HG03378 (cell line): ENCODE data around the gene KRTAP12-4.
"Not testable (repeated sequence)": the region's sequence is repeated elsewhere in the genome, so short reads cannot be mapped to it uniquely, and the experiment has no call there.

ENCODE experiments used
- ATAC-seq: cut with Tn5 transposase; IDR thresholded peaks from one replicate; pipeline ENCODE4 v1.9.1; 2021; ENCODE audit warnings: mild to moderate bottlenecking, moderate library complexity; ENCODE audit not compliant: unreplicated experiment

Gene KRTAP12-4

GRCh38 chr21:44637018-44637850 is 17.2 kb downstream of the KRTAP12-4 start, which contains the start of gene KRTAP10-10:
KRTAP10-10 (plus strand) TSS chr21:44637356; CDS start chr21:44637418, 62 bp downstream.
- ATAC-seq = no peak

DNA sequence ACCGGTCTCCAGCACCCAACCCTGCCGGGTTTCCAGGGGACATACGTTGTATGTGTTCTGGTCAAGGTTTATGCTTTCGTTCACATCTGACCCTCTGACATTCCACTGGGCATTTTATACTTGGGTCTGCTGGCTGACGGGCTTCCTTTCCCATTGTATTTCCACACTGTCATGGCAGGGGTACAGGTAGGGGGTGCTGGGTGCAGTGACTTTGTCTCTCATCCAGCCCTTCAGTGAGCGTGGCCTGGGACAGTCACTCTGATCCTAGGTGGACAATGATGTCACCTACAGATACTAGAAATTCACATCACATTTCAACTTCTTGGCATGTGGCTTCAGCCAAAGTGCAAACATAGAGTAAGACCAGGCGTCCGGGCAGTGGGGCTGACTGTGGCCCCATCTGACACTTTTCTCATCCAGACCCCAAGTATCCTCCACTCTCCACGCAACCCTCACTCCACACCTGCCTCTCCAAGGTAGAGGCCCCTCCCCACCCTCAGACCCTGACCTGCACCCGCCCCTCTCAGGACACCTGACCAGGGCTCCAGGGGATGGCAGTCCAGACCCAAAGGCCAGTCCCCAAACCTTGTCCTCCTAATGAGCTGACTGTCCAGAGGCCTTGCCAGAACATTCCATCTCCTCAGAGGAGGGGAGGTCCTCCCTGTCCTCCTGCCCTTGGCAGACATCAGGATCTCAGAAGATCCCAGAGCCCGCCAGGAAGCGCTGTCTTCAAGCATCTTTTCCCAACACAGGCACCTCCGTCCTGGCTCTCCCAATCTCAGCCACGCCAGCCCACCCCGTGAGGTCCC is 18.0 kb downstream of the KRTAP12-4 start:
- no peak for ATAC-seq

GRCh38 chr21:44632067-44632466 is 22.4 kb downstream of the KRTAP12-4 start:
- no peak for ATAC-seq

DNA sequence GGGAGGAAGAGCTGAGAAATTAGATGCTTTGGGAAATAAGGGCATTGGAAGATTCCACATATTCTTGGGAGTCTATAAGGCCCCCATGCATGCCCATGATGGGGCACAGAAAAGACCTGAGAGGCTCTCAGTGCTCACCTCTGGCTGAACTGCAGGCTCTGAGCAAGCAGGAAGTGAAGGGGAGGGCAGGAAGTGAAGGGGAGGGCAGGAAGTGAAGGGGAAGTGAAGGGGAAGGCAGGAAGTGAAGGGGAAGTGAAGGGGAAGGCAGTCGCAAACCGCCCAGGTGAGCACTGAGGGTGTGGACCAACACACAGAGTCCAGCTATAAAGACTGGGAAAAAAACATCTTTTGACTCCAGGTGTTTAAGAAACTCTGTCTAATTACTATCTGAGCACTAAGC is 24.0 kb downstream of the KRTAP12-4 start:
- ATAC-seq = no peak

DNA sequence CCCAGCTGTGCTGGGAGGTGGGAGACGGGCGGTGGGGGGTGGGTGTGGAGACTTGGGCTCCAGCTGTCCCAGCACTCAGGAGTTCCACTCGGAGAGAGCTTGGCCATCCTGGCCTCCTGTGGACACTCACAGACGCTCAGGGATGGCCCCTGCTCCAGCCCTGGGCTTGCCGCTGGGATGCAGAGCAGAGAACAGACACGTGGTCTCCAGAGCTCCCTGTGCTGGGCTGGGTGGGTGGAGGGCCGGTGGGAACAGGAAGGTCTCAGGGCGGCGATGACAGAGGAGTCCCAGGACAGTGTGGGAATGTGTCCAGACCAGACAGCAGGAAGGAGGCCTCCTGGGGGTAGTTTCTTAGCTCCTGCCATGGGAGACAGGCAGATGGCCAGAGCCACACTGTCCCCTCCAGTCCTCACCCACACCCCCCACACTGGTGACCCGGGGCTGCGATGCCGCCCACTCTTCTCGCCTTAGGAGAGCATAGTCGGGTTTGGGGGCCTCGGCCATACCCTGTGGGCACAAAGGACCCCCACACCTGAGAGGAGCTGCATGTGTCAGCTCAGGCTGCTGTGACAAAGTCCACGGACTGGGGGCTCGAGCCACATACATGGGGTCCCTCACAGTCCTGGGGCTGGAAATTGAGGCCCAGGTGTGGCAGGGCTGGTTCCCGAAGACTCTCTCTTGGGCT is 25.6 kb downstream of the KRTAP12-4 start:
- ATAC-seq = no peak

GRCh38 chr21:44627831-44628233 is 26.6 kb downstream of the KRTAP12-4 start:
- ATAC-seq = not testable (repeated sequence)

DNA sequence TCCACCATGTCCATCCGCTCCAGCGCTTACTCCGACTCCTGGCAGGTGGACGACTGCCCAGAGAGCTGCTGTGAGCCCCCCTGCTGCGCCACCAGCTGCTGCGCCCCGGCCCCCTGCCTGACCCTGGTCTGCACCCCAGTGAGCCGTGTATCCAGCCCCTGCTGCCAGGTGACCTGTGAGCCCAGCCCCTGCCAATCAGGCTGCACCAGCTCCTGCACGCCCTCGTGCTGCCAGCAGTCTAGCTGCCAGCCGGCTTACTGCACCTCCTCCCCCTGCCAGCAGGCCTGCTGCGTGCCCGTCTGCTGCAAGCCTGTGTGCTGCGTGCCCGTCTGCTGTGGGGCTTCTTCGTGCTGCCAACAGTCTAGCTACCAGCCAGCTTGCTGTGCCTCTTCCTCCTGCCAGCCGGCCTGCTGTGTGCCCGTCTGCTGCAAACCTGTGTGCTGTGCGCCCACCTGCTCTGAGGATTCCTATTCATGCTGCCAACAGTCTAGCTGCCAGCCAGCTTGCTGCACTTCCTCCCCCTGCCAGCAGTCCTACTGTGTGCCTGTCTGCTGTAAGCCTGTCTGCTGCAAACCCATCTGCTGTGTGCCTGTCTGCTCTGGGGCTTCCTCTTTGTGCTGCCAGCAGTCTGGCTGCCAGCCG is 27.2 kb downstream of the KRTAP12-4 start:
- not testable (repeated sequence) for ATAC-seq

- ATAC-seq = no peak
Measured at GRCh38 chr21:44626673-44627143, 27.8 kb downstream of the KRTAP12-4 start, which contains the start of gene KRTAP10-9. KRTAP10-9 (plus strand) TSS chr21:44627093; CDS start chr21:44627172, 79 bp downstream.

GRCh38 chr21:44626262-44626661 is 28.2 kb downstream of the KRTAP12-4 start:
- no peak for ATAC-seq

- no peak for ATAC-seq
Measured at GRCh38 chr21:44625756-44626155, 28.7 kb downstream of the KRTAP12-4 start.

- ATAC-seq = no peak
Measured at GRCh38 chr21:44623575-44623974, 30.9 kb downstream of the KRTAP12-4 start.

DNA sequence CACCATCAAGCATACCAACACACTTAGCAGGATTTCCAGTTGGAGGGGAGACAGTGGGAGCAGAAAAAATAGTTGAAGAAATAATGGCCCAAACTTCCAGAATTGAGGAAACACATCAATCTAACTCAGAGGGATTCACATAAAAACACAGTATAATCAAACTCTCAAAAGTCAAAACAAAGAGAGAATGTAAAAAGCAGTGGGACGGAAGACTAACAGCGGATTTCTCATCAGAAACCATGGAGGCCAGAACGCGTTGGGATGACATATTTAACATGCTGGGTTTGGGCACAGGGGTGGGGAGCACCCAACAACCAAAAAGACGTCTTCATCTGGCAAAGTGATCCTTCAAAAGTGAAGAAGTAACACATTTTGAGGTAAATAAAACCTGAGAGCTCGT is 34.6 kb downstream of the KRTAP12-4 start:
- ATAC-seq = no peak

DNA sequence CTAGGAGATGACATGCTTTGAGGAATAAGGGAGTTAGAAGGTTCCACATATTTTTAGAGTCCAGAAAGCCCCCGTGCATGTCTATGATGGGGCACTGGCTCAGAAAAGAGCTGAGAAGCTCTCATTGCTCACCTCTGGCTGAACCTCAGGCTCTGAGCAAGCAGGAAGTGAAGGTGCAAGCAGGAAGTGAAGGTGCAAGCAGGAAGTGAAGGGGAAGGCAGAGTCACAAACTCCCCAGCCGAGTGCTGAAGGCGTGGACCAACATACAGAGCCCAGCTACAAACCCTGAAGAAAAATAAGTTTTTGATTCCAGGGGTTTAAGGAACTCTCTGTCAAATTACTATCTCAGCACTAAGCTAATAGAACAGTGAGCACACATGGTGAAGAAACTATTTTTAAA is 35.5 kb downstream of the KRTAP12-4 start:
- no peak for ATAC-seq

- ATAC-seq = no peak
Measured at GRCh38 chr21:44618504-44618903, 36.0 kb downstream of the KRTAP12-4 start.

GRCh38 chr21:44617071-44617501 is 37.4 kb downstream of the KRTAP12-4 start:
- no peak for ATAC-seq

DNA sequence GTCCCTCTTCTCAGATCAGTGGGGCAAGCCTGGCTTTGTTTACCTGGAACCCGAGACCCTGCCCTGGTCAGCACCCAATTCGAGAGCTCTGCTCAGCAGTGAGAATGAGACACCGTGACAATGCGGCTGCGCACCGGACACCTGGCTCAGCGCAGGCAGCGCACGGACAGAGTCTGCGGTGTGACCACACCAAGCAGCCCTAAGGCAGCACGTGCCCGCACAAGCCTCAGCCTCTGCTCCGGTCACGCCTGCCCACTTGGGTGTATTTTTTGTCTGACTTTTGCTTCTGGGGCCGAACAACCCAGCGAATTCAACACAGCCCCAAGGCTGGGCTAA is 37.9 kb downstream of the KRTAP12-4 start:
- no peak for ATAC-seq

DNA sequence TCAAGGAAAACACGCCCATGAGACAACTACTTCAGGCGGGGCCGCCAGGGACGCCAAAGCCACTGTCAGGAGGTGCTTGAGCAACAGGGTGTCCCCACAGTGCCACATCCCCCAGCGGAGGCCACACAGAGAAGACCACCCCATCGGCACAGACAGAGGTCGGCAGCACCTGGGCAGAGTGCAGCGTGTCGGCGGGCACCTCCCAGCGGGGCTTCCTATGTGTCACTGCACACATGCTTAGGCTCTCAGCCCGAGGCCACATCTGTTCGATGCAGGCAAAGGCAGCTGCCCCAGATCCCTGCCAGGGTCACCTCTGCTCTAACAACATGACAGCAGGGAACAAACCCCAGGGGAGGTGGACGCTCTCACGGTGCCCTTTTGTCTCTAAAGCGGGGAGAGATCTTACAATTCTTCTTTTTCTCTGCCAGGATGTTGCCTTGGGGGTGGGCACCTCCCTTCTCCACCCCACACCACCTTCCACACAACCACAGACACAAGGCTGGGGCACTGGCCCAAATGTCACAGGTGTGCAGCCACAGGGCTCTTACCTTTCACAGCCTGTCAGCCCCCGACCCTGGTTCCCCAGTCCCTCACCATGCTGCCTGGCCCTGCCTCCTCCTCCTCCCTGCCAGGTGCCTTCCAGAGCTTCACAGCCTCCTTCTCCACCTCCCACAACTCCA is 38.4 kb downstream of the KRTAP12-4 start:
- ATAC-seq = no peak

- ATAC-seq = no peak
Measured at GRCh38 chr21:44615466-44615865, 39.0 kb downstream of the KRTAP12-4 start.

DNA sequence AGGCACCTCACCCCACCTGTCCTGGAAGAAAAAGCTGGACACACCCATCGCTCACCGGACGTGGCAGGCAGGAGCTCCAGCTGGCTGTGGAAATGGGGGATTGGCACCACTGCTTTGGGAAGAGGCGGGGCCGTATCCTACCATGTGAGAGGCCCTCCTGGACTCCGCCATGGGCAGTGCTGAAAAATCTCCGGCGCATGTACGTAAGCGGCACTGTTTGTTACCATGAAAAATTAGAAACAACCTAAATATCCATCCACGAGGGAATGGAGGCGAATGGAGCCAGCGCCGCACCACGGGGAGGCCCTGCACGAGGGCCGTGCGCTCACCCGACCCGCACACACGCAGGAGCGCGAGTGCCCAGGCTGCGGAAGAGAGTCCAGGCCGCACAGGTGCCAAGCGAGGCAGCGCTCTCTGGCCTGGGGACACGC is 39.5 kb downstream of the KRTAP12-4 start:
- ATAC-seq = no peak

GRCh38 chr21:44614161-44614631 is 40.3 kb downstream of the KRTAP12-4 start:
- no peak for ATAC-seq
